Activated T-cell treated with anti-CD3 and anti-CD28 coated beads, Interleukin-2, amount 50 U/mL, for 1 hour (primary cell): ENCODE measurements around the gene UGT2B17.
"Not testable (repeated sequence)": the region's sequence is repeated elsewhere in the genome, so short reads cannot be mapped to it uniquely, and the experiment has no call there.

Experiments used
- DNase-seq: peaks from one replicate; pipeline ENCODE4 v3.0.0-alpha.2; 2020

The UGT2B17 gene

GRCh38 chr4:68576272-68577125 is at the start of gene UGT2B17:
Gene UGT2B17 (minus strand): TSS chr4:68576322. CDS start chr4:68568484, 7,838 bp downstream.
- no peak for DNase-seq

- not testable (repeated sequence) for DNase-seq
Measured at GRCh38 chr4:68622731-68623130, 46.6 kb upstream of the UGT2B17 start.

- DNase-seq, result no peak
Measured at GRCh38 chr4:68617003-68617698, 41.0 kb upstream of the UGT2B17 start.

GRCh38 chr4:68615699-68616422 is 39.7 kb upstream of the UGT2B17 start:
- no peak for DNase-seq

- DNase-seq, result no peak
Measured at GRCh38 chr4:68613752-68614151, 37.6 kb upstream of the UGT2B17 start.

- no peak for DNase-seq
Measured at GRCh38 chr4:68606240-68606639, 30.1 kb upstream of the UGT2B17 start.

GRCh38 chr4:68599150-68599549 is 23.0 kb upstream of the UGT2B17 start:
- no peak for DNase-seq

GRCh38 chr4:68597482-68597881 is 21.4 kb upstream of the UGT2B17 start:
- no peak for DNase-seq

GRCh38 chr4:68594678-68595077 is 18.6 kb upstream of the UGT2B17 start:
- no peak for DNase-seq

GRCh38 chr4:68593112-68593511 is 17.0 kb upstream of the UGT2B17 start:
- DNase-seq, result no peak

GRCh38 chr4:68592673-68593072 is 16.6 kb upstream of the UGT2B17 start:
- DNase-seq, result no peak

GRCh38 chr4:68591204-68591603 is 15.1 kb upstream of the UGT2B17 start:
- DNase-seq, result no peak

GRCh38 chr4:68589790-68590189 is 13.7 kb upstream of the UGT2B17 start:
- no peak for DNase-seq

GRCh38 chr4:68582339-68582717 is 6.2 kb upstream of the UGT2B17 start:
- DNase-seq, result no peak

- DNase-seq, result no peak
Measured at GRCh38 chr4:68581383-68582338, 5.5 kb upstream of the UGT2B17 start.

GRCh38 chr4:68577590-68577989 is 1.5 kb upstream of the UGT2B17 start:
- DNase-seq, result no peak

- not testable (repeated sequence) for DNase-seq
Measured at GRCh38 chr4:68575636-68576035, 486 bp downstream of the UGT2B17 start.

- no peak for DNase-seq
Measured at GRCh38 chr4:68575081-68575480, 1.0 kb downstream of the UGT2B17 start.

GRCh38 chr4:68572653-68573170 is 3.4 kb downstream of the UGT2B17 start:
- DNase-seq, result no peak

GRCh38 chr4:68570122-68570507 is 6.0 kb downstream of the UGT2B17 start:
- DNase-seq, result no peak

GRCh38 chr4:68569466-68570121 is 6.5 kb downstream of the UGT2B17 start:
- DNase-seq, result no peak

- DNase-seq, result not testable (repeated sequence)
Measured at GRCh38 chr4:68569036-68569435, 7.1 kb downstream of the UGT2B17 start.
